Stimulated activated CD8-positive, alpha-beta memory T cell treated with anti-CD3 and anti-CD28 coated beads, Interleukin-7, amount 100 ng/mL, for 24 hours (primary cell): Measurements from ENCODE around the gene ADM2.

Source experiments
- DNase-seq: peaks from one replicate; pipeline ENCODE4 v3.0.0-alpha.2; 2020; ENCODE audit warnings: low read depth

Gene ADM2

DNA sequence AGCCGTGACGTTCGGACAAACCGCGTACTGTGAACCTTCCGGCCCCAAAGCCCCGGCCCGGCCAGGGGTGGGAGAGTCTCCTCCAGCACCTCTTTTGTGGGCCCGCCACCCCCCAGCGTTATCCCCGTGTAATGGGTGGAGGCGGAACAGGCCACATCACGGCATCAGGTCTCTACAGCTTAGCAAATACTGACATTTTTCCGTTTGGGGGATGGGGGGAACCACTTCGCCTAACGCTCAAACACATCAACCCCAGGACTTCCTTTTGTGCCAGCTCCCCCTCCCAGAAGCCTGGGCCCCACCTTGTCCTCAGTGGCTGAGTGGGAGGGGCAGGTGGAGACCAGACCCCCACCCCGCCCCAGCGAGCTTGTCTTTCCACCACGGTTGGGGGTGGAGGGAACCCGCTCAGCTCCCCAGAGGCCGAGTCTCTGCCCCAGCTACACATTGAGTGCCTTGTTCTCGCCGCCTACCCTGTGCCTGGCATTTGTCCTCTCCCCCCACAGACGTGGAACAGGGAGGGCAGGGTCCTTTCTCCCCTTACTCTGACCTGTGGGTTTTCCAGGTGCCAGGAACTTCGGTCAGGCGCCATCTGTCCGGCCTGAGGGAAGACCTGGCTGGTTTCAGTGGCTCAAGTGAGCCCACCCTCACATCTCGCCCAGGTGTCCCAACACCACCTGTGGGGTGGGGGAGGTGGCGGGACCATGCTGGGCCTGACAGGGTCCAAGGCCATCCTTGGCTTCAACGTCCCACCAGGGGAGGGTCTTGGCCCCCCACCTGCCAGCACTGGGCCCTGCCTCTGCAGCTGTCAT is 36.1 kb upstream of the ADM2 start:
- no peak for DNase-seq

DNA sequence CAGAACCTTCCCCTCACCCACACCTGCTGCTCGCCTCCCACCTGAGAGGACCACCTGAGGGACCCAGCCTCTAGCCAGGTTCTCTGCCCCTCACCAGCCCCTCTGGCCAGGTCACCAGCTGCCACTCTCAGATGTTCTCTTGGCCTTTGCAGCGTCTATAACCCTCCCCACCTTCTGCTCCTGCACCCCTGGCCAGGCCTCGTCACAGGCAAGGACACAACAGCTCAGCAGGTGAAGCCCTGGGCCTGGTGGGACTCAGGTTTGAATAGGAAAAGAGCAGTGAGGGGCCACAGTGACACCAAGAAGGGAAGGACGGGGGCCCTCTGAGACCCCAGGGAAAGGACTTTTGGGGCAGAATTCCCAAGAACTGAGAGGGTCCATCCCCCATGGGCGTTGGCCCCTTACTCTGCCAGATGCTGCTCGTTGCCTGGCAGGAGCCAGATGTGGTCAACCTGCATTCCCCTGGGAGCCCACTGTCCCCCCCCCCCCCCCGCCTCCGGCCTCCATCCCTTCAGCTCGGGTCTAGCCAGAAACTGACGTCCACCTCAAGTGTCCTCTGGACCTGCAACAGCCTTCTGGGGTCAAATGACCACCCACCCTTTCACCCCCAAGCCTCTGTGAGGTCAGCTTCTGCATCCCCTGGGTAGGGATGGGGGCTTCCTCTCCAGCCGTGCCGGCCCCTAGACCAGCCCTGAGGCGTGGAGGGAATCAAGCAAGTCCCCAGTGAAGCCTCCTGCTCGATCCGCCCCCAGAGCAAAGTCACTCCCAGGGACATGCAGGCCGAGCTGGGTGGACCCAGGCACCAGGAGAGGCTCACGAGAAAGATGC is 35.2 kb upstream of the ADM2 start:
- DNase-seq = no peak

DNA sequence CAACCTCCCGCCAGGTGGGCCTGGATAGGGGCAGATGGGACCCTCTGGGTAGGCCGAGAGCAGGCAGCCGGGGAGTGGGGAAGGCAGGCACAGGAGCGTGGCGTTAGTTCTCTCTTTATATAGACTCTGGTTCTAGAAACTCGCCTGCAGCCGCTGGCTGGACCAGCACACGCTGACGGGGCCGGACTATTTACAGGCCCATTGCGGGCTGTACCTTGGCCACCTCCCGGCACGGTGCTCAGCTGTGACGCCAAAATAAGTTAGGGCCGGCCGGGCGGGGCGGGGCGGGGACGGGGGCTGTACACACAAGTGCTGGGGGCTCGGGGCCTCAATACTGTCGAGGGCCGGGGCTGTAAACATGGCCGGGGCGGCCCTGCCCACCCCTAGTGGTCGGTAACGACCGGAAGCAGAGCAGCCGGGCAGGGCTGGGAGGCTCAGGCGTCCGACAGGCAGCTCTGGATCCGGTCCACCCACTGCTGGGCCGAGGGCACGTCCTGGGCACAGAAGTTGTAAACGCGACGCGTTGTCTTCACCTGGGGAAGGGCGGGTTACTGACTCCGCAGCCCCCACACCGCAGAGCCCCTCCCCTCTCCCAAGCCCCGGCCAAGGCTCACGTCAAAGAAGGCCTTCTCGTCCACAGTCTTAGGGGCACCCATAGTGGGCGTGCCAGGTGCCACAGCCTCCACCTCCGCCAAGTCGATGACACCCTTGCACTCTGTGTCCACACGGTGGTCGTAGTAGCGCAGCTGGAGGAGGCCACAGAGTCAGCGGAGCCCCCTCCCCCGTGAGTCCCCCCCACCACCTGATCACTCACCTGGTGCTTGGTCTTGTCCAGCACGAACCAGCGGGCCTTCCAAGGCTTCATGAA is 34.4 kb upstream of the ADM2 start:
- no peak for DNase-seq

DNA sequence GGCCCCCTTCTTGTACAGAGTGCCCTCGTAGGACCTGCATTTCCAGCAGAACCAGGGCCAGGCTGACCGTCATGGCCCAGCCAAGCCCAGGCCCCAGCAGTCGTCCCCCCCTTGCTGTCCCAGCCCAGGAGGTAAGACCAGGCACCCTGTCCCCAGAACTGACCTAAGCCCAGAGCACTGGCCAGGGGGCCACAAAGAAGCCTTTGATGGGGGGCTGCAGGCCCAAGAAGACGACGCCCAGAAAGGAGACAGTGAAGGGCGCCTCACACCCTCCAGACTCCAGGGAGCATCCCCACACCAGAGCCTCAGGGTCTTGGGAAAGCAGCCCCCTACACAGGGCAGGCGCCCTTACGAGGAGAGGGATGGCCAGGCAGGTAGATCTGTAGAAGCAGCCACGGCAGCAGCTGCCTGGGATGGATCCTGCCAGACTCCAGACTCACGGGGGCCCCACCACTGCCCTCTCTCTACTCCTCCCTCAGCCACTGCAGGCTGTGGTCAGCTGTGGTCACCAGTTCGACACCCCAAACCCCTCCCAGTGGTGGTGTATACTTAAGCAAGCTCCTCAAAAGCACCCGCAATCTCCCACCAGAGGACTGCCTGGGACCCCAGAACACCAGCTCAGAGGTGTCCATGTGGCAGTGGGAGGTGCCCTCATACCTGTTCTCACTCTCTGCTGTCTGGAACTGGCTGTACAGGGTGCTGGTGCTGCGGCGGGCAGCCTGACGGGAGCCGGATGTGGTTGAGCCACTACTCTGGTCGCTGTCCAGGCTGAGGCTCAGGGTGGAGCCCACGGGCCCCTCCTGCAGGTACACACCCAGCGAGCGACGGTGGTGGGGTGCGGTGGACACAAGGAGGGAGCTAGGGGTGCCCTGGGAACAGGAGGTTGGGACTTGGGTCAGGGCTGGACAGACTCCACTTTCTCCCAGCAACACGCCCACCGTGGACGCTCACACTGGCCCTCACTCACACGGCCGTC is 33.5 kb upstream of the ADM2 start:
- no peak for DNase-seq

DNA sequence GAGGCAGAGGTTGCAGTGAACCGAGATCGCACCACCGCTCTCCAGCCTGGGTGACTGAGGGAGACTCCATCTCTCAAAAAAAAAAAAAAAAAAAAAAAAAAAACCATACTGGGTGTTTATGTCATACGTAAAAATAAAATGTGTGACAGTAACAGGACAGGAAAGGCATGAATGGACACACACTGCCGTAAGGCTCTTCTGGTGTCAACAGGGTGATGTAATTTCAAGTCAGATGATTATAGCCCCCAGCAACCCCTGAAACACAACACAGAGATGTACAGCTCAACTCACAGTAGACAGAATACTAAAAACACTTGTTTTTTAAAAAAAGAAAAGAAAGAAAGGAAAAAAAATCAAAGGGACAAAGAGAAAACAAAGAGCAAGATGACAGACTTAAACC is 28.7 kb upstream of the ADM2 start:
- DNase-seq = no peak

DNA sequence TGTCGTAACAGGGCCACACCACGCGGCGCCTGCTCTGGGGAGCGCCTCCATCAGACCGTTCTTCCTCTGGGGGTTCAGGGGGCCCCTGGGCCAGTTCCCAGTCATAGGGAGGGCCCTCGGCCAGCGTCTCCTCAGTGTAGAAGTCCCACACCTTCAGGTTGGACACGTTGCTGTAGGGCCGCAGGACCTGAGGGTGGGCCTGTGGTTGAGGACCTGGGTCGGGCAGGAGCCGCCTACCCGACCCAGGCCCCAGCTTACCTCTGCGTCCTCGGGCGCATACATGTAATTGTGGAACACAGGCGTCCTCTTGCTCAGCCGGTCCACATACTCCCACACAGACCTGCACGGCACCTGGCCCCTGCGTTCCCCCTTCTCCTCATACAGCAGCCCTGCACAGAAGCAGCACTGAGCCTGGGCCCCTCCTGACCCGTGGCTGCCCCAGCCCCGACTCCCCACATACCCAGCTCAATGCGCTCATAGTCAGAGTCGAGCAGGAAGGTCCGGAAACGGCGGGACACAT is 26.7 kb upstream of the ADM2 start:
- no peak for DNase-seq

DNA sequence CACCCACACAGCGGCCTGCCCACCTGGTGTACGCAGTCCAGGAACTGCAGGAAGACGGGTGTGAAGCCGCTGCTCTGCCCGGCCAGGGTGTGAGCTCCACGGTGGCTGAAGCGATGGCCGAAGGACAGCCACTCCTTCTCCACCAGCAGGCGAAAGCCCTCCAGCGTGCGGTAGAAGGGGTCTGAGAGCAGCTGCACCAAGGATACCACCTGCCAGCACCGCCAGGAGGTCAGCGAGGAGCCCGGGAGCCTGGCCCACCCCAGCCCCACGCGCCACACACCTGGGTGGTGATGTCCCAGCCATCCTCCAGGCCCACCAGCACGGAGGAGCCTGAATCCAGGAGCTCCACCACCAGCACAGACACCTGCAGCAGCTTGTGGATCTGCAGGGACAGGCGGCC is 26.1 kb upstream of the ADM2 start:
- DNase-seq = no peak

DNA sequence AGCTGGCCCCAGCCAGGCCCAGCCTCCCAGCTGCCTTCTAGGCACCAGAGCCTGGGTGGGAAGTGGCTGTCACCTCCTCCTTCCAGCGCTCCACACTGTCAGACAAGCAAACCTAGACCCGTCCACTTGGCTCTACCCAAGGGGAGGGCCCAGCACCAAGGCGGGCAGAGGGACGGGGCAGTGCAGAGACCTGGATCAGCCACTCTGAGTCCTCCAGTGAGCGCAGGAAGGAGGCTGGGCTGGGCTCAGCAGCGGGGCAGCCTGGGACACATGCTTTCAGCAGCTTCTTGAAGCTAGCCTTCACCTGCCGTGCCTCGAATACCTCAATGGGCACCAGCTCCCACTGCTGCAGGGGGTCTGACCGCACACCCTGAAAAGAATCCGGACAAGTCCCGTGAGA is 25.3 kb upstream of the ADM2 start:
- DNase-seq = no peak

DNA sequence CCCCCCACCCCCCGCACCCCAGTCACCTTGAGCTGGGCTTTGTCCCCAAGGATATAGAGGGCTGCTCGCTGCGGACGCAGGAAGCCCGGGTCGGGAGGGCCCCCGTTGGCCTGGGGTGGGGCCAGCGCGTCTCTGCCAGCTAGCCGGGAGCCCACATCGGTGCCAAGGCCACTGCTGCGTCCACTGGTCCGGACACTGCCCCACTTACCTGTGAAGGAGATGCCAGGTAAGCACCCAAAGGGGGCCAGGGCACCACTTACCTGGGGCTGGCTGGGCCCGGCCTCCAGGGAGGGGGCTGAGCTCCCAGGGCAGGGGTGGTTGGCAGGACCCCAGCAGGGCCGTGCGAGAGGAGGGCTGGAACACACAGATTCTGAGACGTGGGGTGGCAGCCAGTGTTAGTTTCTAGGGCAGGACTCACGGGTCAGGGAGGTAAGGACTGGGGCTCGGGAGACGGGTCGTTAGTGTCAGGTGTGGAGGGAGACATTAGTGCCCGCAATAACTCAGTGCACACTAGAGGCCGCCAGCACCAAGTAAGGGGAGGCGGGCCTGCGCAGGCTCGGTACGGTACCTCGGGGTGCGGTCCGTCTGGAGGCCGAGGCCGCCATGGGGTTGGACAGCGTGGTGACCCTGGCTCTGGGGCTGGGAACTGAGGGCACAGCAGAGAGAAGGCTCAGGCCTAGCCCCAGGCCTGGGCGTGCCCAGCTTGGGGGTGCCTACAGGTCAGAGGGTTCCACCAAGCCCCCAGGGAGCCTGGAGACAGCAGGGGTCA is 24.7 kb upstream of the ADM2 start:
- no peak for DNase-seq

DNA sequence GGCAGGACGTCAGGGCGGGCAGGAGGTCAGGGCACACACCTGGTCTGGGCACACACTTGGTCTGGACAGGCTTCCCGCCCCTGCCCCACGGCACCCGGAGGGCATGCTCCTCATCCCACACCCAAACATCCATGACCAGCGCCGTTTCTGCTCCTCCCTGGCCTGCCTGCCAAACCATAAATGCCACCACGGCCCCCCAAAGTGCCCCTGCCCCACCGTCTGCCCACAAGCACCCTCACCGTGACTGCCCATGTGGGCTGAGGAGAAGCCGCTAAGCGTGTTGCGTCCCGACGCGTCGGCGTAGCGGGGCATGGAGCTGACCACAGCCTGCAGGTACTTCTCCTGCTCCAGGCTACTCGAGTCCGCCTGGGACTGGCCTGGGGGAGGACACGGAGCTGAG is 22.3 kb upstream of the ADM2 start:
- no peak for DNase-seq

DNA sequence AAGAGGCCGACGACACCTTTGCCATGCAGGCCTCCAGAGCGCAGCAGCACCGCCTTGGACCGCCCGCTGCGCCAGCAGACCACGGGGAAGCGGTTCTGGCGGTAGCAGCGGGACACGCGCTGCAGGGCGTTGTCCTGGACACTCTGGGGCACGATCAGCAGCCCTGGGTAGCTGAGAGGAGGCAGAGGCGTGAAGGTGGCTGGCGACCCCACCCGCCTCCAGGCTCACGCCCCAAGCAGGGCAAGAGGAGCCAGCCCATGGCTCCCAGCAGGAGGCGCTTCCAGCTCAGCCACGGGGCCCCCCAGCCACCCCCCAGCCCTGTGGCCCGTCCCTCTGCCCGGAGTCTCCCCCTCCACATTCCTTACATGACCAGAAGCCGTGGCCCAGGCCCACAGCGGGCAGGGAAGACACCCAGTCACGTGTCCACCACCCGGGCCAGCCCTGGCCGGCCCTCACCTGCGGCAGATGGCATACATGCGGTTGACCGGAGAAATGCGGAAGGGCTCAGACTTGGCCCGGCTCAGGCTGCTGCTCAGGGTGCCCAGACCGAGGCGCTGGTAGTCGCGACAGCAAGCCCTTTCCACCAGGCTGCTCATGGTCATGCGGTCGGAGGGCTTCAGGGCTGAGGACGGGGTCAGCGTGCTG is 21.7 kb upstream of the ADM2 start:
- no peak for DNase-seq

DNA sequence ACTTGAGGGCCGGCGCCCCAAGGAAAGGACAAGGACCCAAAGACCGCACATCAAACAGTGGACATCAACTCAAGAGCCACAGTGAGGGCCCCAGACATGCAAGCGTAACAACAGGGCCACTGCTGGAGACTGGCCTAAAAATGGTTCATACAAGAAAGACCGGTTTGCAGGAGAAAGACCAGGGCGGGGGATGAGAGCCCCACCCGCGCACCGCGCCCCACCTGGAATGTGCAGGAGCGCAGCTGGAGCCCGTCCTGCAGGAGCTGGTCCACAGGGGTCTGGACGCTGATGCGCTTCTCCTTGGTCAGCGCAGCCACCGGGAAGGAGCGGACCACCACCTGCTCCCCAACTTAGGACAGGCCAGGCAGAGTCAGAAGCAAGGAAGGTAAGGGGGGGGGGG is 20.4 kb upstream of the ADM2 start:
- DNase-seq = no peak

DNA sequence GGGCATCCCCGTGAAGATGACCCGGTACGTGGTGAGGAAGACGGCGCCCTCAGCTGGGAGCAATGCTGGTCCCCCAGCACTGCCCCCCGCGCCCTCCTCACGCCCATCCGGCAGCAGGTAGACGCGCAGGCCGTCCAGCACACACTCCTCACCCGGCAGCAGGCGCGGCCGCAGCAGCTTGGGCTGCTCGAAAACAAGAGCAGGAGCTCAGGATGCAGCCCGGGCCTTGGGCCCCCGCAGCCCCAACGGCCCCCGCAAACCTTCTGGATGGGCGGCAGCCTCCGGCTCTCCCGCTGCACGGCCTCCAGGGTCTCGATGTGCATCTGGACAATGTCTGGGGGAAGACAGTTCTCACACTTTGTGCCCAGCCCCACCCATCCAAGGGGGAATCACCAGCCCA is 19.8 kb upstream of the ADM2 start:
- no peak for DNase-seq

DNA sequence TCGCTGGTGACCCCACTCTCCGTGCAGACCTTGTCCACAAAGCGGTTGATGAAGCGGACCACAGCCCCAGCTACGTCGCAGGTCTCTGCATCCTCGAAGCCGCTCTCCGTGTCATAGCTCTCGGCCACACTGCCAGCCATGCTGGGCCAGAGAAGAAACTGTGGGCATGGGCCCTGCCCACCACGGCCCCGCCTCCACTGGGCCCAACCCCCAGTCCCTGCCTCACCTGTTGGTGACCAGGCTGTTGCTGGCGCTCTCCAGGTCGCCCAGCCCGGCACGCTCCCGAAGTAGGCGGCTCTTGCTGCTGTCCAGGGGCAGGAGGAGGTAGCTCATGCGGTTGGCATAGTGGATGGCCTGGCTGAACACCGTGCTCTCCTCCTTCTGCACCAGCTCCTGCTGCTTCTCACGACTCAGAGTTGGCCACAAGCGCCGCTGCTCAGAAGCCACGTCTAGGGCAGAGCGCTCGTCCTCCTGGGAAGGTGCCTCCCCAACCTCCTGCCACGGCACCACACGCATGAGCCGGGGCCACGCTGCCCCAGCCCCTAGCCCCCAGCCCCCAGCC is 19.3 kb upstream of the ADM2 start:
- DNase-seq = no peak

DNA sequence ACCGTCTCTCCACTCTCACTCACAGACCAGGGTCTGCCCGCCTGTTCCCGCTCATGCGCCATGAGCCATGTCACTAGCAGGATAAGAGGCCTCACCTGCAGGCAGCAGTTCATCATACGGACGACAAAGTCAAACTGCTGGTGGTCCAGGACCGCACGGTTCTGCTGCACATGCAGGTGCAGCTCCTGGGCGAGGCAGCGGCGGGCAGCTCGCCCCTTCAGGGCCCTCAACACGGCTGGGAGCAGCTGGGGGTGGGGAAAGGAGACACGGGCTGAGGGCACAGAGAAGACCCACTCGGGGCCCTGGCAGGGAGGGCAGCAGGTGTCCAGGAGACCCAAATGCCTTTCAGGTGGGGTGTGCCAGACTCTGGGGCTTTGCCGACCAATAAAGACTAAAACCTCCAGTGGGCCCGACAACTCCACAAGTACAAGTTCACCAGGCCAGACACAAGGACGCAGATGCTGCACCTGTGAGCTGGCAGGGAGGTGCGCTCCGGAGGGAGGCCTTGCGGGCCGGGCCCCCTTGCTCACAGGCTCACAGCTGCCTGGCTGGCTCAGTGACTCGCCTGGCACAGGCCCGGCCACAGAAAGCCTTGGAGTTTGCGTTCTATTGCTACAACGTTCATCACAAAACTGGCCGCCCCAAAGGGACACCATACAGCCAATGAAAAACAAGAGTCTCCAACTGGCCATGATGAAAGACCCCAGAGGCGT is 18.0 kb upstream of the ADM2 start:
- DNase-seq = no peak

DNA sequence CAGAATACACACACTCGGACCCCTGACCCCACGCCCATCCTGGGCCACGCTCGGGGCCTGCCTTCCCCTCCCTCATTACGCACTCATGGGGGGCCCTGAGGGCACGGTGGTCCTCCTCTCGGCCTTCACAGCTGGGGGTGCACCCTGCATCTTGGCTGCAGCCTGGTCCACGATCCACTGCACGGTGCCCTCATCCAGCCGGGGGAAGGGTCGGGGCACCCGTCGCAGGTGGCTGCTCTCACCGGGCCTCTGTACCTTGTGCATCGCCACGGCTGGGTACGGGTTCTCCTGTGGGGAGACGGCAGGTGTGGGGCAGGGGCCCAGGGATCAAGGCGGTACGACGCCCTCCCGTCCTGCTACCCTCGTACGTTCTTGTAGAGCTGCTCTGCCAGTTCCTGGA is 16.9 kb upstream of the ADM2 start:
- DNase-seq = no peak

DNA sequence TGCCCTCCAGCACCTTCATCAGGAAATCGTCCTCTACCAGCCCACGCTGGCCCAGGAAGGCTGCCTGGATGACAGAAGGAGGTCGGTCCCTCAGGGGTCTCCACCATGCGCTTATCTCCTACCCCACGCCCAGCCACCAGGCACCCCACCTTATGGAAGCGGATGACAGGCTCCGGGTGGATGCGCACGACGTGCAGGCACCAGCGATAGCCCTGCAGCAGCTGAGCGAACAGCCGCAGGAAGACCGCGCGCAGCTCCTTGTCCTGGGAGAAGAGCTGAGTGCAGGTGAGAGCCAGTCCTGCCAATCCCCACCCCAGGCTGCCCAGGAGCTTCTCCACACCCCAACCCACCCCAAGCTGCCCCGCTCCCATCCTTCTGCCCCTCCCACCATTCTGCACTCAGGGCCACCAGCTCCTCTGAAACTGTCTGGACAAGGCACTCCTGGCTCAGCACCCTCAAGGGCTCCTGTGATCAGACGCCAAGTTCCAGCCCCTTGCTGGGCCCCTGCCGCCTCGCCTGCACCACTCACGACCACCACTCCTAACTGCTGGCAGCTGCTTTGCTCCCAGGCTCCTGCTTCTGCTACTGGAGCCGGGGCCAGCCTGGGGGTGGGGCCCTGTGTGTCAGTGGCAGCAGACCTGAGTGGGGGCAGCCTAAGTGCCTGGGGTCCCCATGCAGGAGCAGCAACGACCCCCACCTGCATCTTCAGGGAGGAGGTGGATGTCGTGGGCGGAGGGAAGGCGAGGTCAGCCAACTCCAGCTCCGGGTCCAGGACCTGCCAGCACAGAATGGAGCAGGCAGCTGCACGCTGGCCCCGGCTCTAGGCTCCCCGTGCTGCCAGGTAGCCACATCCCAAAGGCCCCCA is 16.0 kb upstream of the ADM2 start:
- DNase-seq = no peak

DNA sequence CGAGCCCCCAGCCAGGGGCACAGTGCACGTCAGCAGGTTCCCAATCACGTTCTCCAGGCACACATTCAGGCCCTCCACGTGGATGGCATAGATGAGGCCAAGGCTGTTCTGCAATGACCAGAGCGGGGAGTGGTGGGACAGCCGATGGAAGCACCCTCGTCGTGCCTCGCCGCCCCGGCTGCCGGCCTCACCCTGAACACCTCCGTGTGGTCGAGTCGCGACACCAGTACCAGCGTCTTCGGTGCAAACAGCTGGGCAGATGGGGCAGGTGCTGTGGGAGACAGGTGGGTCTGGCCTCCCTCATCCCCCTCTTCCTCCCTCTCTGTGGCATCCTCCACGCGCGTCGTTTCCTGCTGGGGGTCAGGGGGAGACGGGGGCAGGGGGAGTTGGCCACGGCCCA is 14.0 kb upstream of the ADM2 start:
- DNase-seq = no peak
